GM13977 (cell line): ENCODE data around the gene ME2.

ENCODE experiments used
- DNase-seq: peaks from one replicate; pipeline ENCODE4 v3.0.0; 2012; ENCODE audit warnings: low spot score
- CTCF ChIP-seq: IDR thresholded peaks from 2 replicates; pipeline ENCODE4 v1.5.1; 2012; ENCODE audit warnings: mild to moderate bottlenecking, control low read depth; ENCODE audit not compliant: insufficient read depth; ENCODE audit errors: extremely low read depth, missing control alignments
- in situ Hi-C: fragments of 300-500 bp; cut with MboI; formaldehyde crosslinking; loops from one replicate; pipeline ENCODE4 v1.12.0; 2022; ENCODE audit warnings: low sequenced_read_pairs, low pct_unique_long_range_greater_than_20kb, mixed read lengths, inconsistent platforms; ENCODE audit not compliant: unreplicated experiment

Gene ME2

GRCh38 chr18:50859793-50860555 lies 18.9 kb upstream of the ME2 start:
- DNase-seq, result no peak
- in situ Hi-C loops, result no loop called here
- TF ChIP-seq CTCF, result no peak

GRCh38 chr18:50861617-50862016 lies 17.3 kb upstream of the ME2 start:
- in situ Hi-C loops, result no loop called here

DNA sequence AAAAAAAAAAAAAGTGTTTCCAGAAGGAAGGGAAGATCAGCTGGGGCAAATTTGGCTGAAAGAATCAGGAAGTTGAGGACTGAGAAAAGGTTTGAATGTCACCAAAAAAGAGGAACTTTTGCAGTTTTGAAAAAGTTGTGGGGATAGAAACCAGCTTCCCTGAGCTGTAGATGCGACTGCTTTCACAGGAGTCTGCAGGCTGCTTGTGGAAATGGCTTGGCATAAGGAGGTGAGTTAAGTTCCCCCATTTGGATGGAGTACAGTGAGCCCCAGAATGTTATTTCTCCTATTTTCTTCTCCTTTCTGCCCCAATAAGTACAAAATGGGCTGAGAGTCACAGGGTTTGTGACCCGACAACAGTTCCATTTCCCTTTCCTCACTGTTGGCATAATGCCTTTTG lies 16.5 kb upstream of the ME2 start:
- in situ Hi-C loops, result no loop called here

More at GRCh38 chr18:50861617-50862016, 17.3 kb upstream of the ME2 start:
- no peak for DNase-seq
- no peak for TF ChIP-seq CTCF

GRCh38 chr18:50863840-50864375 lies 15.0 kb upstream of the ME2 start:
- TF ChIP-seq CTCF, result no peak
- in situ Hi-C loops, result no loop called here
- no peak for DNase-seq

More for the DNA sequence above, 16.5 kb upstream of the ME2 start:
- TF ChIP-seq CTCF, result no peak
- DNase-seq, result no peak

- peak; percentile 34 for DNase-seq
- in situ Hi-C loops, result no loop called here
Observed at GRCh38 chr18:50866765-50867164, 12.2 kb upstream of the ME2 start.

DNA sequence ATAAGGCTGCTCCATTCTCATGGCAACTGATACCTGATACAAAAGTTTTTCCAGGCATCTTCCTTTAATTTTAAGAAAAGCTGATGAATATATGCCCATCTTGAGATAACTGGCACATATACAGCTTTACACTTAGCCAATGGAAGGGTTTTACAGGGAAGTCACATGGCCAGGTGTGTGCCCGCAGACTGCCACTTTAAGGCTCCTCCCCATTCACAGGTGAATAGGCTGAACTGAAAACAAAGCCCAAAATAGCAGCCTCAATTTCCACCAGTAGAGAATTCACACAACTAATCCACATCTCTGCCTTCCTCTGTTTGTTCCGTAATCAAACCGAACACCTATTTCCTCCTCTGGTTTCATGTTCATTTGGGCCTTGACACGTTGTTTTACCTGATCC lies 9.8 kb upstream of the ME2 start:
- TF ChIP-seq CTCF, result no peak
- in situ Hi-C loops, result no loop called here
- no peak for DNase-seq

More at GRCh38 chr18:50866765-50867164, 12.2 kb upstream of the ME2 start:
- TF ChIP-seq CTCF, result peak; percentile 50
